Immature natural killer cell (primary cell): ENCODE measurements around the gene ASXL2. TPM values are rescaled to one million over a fixed set of nuclear protein-coding genes. Genes with fewer than 3 reads are reported as not detected.
A peak's percentile ranks its signal among the peaks of the same experiment; 100 is the strongest.
"Not testable (repeated sequence)": the region's sequence is repeated elsewhere in the genome, so short reads cannot be mapped to it uniquely, and the experiment has no call there.

Source experiments
- DNase-seq, 3 donors: peaks; one replicate each; pipeline ENCODE4 v3.0.0; 2022; ENCODE audit warnings: mixed read lengths in 1 of 3
- H3K27ac Mint-ChIP-seq, 6 donors: one replicate each; pipeline ENCODE4 v1.8.0; 2020; ENCODE audit warnings: mixed read lengths in 6 of 6, mild to moderate bottlenecking in 5 of 6, inconsistent platforms in 4 of 6, moderate library complexity in 3 of 6
- H3K27me3 Mint-ChIP-seq, 3 donors: one replicate each; pipeline ENCODE4 v1.8.0; 2020 to 2021; ENCODE audit warnings: low read depth in 3 of 3, mild to moderate bottlenecking in 3 of 3, mixed read lengths in 3 of 3, moderate library complexity in 3 of 3, inconsistent platforms in 1 of 3
- H3K36me3 Mint-ChIP-seq, 3 donors: one replicate each; pipeline ENCODE4 v1.8.0; 2020; ENCODE audit warnings: mixed read lengths in 3 of 3, inconsistent platforms in 2 of 3, mild to moderate bottlenecking in 2 of 3
- H3K4me1 Mint-ChIP-seq, 2 donors: one replicate each; pipeline ENCODE4 v1.8.0; 2020; ENCODE audit warnings: inconsistent platforms in 2 of 2, mild to moderate bottlenecking in 2 of 2, mixed read lengths in 2 of 2, moderate library complexity in 1 of 2
- H3K4me3 Mint-ChIP-seq, 5 donors: one replicate each; pipeline ENCODE4 v1.8.0; 2020; ENCODE audit warnings: mild to moderate bottlenecking in 5 of 5, mixed read lengths in 5 of 5, inconsistent platforms in 3 of 5, moderate library complexity in 3 of 5
- H3K9me3 Mint-ChIP-seq, 6 donors: one replicate each; pipeline ENCODE4 v1.8.0; 2020; ENCODE audit warnings: mild to moderate bottlenecking in 6 of 6, mixed read lengths in 6 of 6, inconsistent platforms in 4 of 6, moderate library complexity in 3 of 6
- polyA plus RNA-seq, 3 donors: library from polyadenylated mRNA; unstranded; fragments of 300-500 nt; fragmentation: Illumina TruSeq; gene quantifications; one replicate each; pipeline ENCODE4 v1.2.3, GENCODE V29; 2021

ASXL2 gene
- polyA plus RNA-seq, 3 donors from 2014 or later = 3.1 to 15.6 (median 4.7) TPM

GRCh38 chr2:25872134-25872533 lies 6.2 kb downstream of the ASXL2 start:
- Mint-ChIP-seq H3K27ac (no peak overlapping the region), H3K9me3 (no peaks in the 10 kb centered on the region), H3K36me3 (peaks cover 0 to 4% (median 4%) of the 10 kb centered on the region in 3 donors), H3K4me3 (no peak overlapping the region), H3K4me1 (peaks cover 21 to 40% of the 10 kb centered on the region in 2 donors), H3K27me3 (peaks cover 0 to 2% (median 0%) of the 10 kb centered on the region in 3 donors)
- no peak for DNase-seq

- peaks cover 0 to 7% (median 4%) of the 10 kb centered on the region in 3 donors for H3K36me3 Mint-ChIP-seq
- peaks cover 0 to 3% (median 0%) of the 10 kb centered on the region in 3 donors for H3K27me3 Mint-ChIP-seq
- DNase-seq = no peak
- H3K4me1 Mint-ChIP-seq = peaks cover 8 to 21% of the 10 kb centered on the region in 2 donors
- no peak overlapping the region for H3K27ac Mint-ChIP-seq
- no peak overlapping the region for H3K4me3 Mint-ChIP-seq
- no peaks in the 10 kb centered on the region for H3K9me3 Mint-ChIP-seq
Observed at GRCh38 chr2:25867396-25868003, 10.8 kb downstream of the ASXL2 start.

GRCh38 chr2:25856377-25856776 lies 21.9 kb downstream of the ASXL2 start:
- no peak for DNase-seq
- peaks cover 39 to 55% of the 10 kb centered on the region in 2 donors for H3K4me1 Mint-ChIP-seq
- H3K4me3 Mint-ChIP-seq = no peak overlapping the region
- no peaks in the 10 kb centered on the region for H3K36me3 Mint-ChIP-seq
- no peak overlapping the region for H3K27ac Mint-ChIP-seq
- peaks cover 0 to 2% (median under 1%) of the 10 kb centered on the region in 3 donors for H3K27me3 Mint-ChIP-seq
- H3K9me3 Mint-ChIP-seq = no peaks in the 10 kb centered on the region

- H3K36me3 Mint-ChIP-seq = no peaks in the 10 kb centered on the region
- DNase-seq = no peak
- peaks cover 0 to 2% (median 2%) of the 10 kb centered on the region in 3 donors for H3K27me3 Mint-ChIP-seq
- H3K27ac Mint-ChIP-seq = peak overlapping the region in 1 of 6 donors; percentile 7
- peaks cover 41 to 60% of the 10 kb centered on the region in 2 donors for H3K4me1 Mint-ChIP-seq
- H3K9me3 Mint-ChIP-seq = no peaks in the 10 kb centered on the region
- H3K4me3 Mint-ChIP-seq = no peak overlapping the region
Observed at GRCh38 chr2:25855065-25855464, 23.2 kb downstream of the ASXL2 start.

GRCh38 chr2:25854613-25855012 lies 23.7 kb downstream of the ASXL2 start:
- peak overlapping the region in 2 of 6 donors; percentile 7 to 78 for H3K27ac Mint-ChIP-seq
- H3K27me3 Mint-ChIP-seq = peaks cover 0 to 2% (median 2%) of the 10 kb centered on the region in 3 donors
- no peak overlapping the region for H3K4me3 Mint-ChIP-seq
- no peaks in the 10 kb centered on the region for H3K9me3 Mint-ChIP-seq
- peaks cover 40 to 59% of the 10 kb centered on the region in 2 donors for H3K4me1 Mint-ChIP-seq
- no peaks in the 10 kb centered on the region for H3K36me3 Mint-ChIP-seq
- no peak for DNase-seq

- H3K4me1 Mint-ChIP-seq = peaks cover 38 to 57% of the 10 kb centered on the region in 2 donors
- no peaks in the 10 kb centered on the region for H3K9me3 Mint-ChIP-seq
- H3K36me3 Mint-ChIP-seq = no peaks in the 10 kb centered on the region
- DNase-seq = no peak
- H3K27ac Mint-ChIP-seq = peak overlapping the region; percentile 33 to 87 (median 68)
- H3K27me3 Mint-ChIP-seq = peaks cover 0 to 2% (median 2%) of the 10 kb centered on the region in 3 donors
- no peak overlapping the region for H3K4me3 Mint-ChIP-seq
Observed at GRCh38 chr2:25853038-25853638, 25.1 kb downstream of the ASXL2 start.

- DNase-seq = peak; percentile 63 to 71 (median 67)
- Mint-ChIP-seq H3K9me3 (peaks cover 0 to 4% (median 0%) of the 10 kb centered on the region in 6 donors), H3K36me3 (peaks cover 0 to 4% (median 0%) of the 10 kb centered on the region in 3 donors), H3K4me3 (peak overlapping the region; percentile 50 to 88 (median 73)), H3K27ac (peak overlapping the region; percentile 47 to 88 (median 84)), H3K4me1 (peaks cover 36 to 49% of the 10 kb centered on the region in 2 donors), H3K27me3 (peaks cover 0 to 2% (median 2%) of the 10 kb centered on the region in 3 donors)
Observed at GRCh38 chr2:25851740-25852503, 26.4 kb downstream of the ASXL2 start.

GRCh38 chr2:25850400-25850799 lies 27.9 kb downstream of the ASXL2 start:
- Mint-ChIP-seq H3K4me1 (peaks cover 36 to 49% of the 10 kb centered on the region in 2 donors), H3K27ac (peak overlapping the region in 4 of 6 donors; percentile 12 to 41 (median 27))
- not testable (repeated sequence) for H3K9me3 Mint-ChIP-seq, H3K27me3 Mint-ChIP-seq, DNase-seq, H3K4me3 Mint-ChIP-seq, H3K36me3 Mint-ChIP-seq

- H3K27me3 Mint-ChIP-seq, H3K27ac Mint-ChIP-seq, H3K4me3 Mint-ChIP-seq, H3K9me3 Mint-ChIP-seq, DNase-seq, H3K36me3 Mint-ChIP-seq: not testable (repeated sequence)
- H3K4me1 Mint-ChIP-seq = peaks cover 32 to 40% of the 10 kb centered on the region in 2 donors
Observed at GRCh38 chr2:25849350-25849749, 28.9 kb downstream of the ASXL2 start.

- Mint-ChIP-seq H3K4me3 (no peak overlapping the region), H3K9me3 (peaks cover 0 to 4% (median 0%) of the 10 kb centered on the region in 6 donors), H3K36me3 (peaks cover 0 to 13% (median 5%) of the 10 kb centered on the region in 3 donors), H3K27me3 (no peaks in the 10 kb centered on the region), H3K27ac (no peak overlapping the region), H3K4me1 (peaks cover 5 to 7% of the 10 kb centered on the region in 2 donors)
- DNase-seq = no peak
Observed at GRCh38 chr2:25845843-25846505, 32.3 kb downstream of the ASXL2 start.

GRCh38 chr2:25844089-25844488 lies 34.2 kb downstream of the ASXL2 start:
- peaks cover 2 to 5% of the 10 kb centered on the region in 2 donors for H3K4me1 Mint-ChIP-seq
- no peaks in the 10 kb centered on the region for H3K27me3 Mint-ChIP-seq
- peaks cover 0 to 4% (median 0%) of the 10 kb centered on the region in 6 donors for H3K9me3 Mint-ChIP-seq
- H3K4me3 Mint-ChIP-seq = no peak overlapping the region
- DNase-seq = no peak
- no peak overlapping the region for H3K27ac Mint-ChIP-seq
- H3K36me3 Mint-ChIP-seq = peaks cover 0 to 13% (median 9%) of the 10 kb centered on the region in 3 donors

- peaks cover 0 to 11% (median 9%) of the 10 kb centered on the region in 3 donors for H3K36me3 Mint-ChIP-seq
- H3K4me3 Mint-ChIP-seq = no peak overlapping the region
- H3K4me1 Mint-ChIP-seq = peaks cover 10 to 15% of the 10 kb centered on the region in 2 donors
- no peak for DNase-seq
- H3K9me3 Mint-ChIP-seq = peaks cover 0 to 1% (median 0%) of the 10 kb centered on the region in 6 donors
- no peak overlapping the region for H3K27ac Mint-ChIP-seq
- no peaks in the 10 kb centered on the region for H3K27me3 Mint-ChIP-seq
Observed at GRCh38 chr2:25842155-25842554, 36.1 kb downstream of the ASXL2 start.

GRCh38 chr2:25838152-25838756 lies 40.0 kb downstream of the ASXL2 start:
- H3K4me3 Mint-ChIP-seq = no peak overlapping the region
- no peaks in the 10 kb centered on the region for H3K27me3 Mint-ChIP-seq
- DNase-seq = no peak
- peaks cover 22 to 23% of the 10 kb centered on the region in 2 donors for H3K4me1 Mint-ChIP-seq
- H3K27ac Mint-ChIP-seq = peak overlapping the region in 2 of 6 donors; percentile 24 to 45
- peaks cover 0 to 7% (median 0%) of the 10 kb centered on the region in 3 donors for H3K36me3 Mint-ChIP-seq
- H3K9me3 Mint-ChIP-seq = no peaks in the 10 kb centered on the region
